Panc1 (cell line): ENCODE results near the gene NACA. TPM values are rescaled to one million over a fixed set of nuclear protein-coding genes. Genes with fewer than 3 reads are reported as not detected.

Source experiments
- ATAC-seq: fragments of 200-7000 bp; cut with Tn5 transposase; 2 replicates; pipeline ENCODE4 v1.9.1; 2020; ENCODE audit warnings: mild to moderate bottlenecking, moderate library complexity
- BruUV-seq: library from RNA; stranded (reverse); fragments of 400-500 nt; replicated peaks from 2 replicates; lab custom pipeline; 2021; lab: Mats Ljungman, UMichigan
- CTCF ChIA-PET: fragments of 300-600 bp; sonication (Branson Sonifier 250); formaldehyde crosslinking; loops from one replicate; lab custom pipeline; 2022; ENCODE audit warnings: antibody characterized with exemption; lab: Charles Lee
- POLR2A ChIA-PET: fragments of 300-600 bp; sonication (Branson Sonifier 250); formaldehyde crosslinking; loops from one replicate; lab custom pipeline; 2022; ENCODE audit warnings: antibody characterized with exemption; lab: Charles Lee
- DNase-seq: peaks from one replicate; pipeline ENCODE4 v3.0.0-alpha.2; 2010; ENCODE audit warnings: low read depth, low spot score
- H3K27ac ChIP-seq: 2 replicates; pipeline ENCODE4 v1.5.1; 2011; ENCODE audit warnings: mild to moderate bottlenecking, low read length, inconsistent platforms
- H3K27me3 ChIP-seq: fragments of 200-500 bp; sonication (Bioruptor generic); 2 replicates; pipeline ENCODE4 v1.6.0; 2014; ENCODE audit warnings: low read length, inconsistent platforms; ENCODE audit not compliant: control insufficient read depth, insufficient read depth
- H3K36me3 ChIP-seq: fragments of 200-500 bp; sonication (Bioruptor generic); 2 replicates; pipeline ENCODE4 v1.5.1; 2014; ENCODE audit warnings: inconsistent platforms, mild to moderate bottlenecking, low read length, moderate library complexity; ENCODE audit not compliant: control insufficient read depth, insufficient read depth
- H3K4me1 ChIP-seq: 2 replicates; pipeline ENCODE4 v1.5.1; 2011; ENCODE audit warnings: inconsistent platforms, mild to moderate bottlenecking, low read length, moderate library complexity; ENCODE audit not compliant: control insufficient read depth, insufficient read depth
- H3K4me3 ChIP-seq, 2 experiments: 2 replicates each; pipeline ENCODE4 v1.5.1; 2011 to 2012; ENCODE audit warnings: low read depth in 2 of 2, low read length in 2 of 2, mild to moderate bottlenecking in 2 of 2, inconsistent platforms in 1 of 2, moderate library complexity in 1 of 2
- H3K9me3 ChIP-seq: fragments of 200-500 bp; sonication (Bioruptor generic); 2 replicates; pipeline ENCODE4 v1.5.1; 2014; ENCODE audit warnings: low read depth, mild to moderate bottlenecking, inconsistent platforms, low read length, moderate library complexity; ENCODE audit not compliant: control insufficient read depth, insufficient read depth
- CTCF ChIP-seq: fragments of 450-650 bp; IDR thresholded peaks from 2 replicates; pipeline ENCODE4 v1.5.1; 2017; ENCODE audit warnings: mild to moderate bottlenecking
- POLR2AphosphoS5 ChIP-seq: IDR thresholded peaks from 2 replicates; pipeline ENCODE4 v1.6.1; 2012; ENCODE audit warnings: mild to moderate bottlenecking, low read depth, low read length, moderate library complexity
- REST ChIP-seq, 2 experiments: IDR thresholded peaks; 2 replicates each; pipeline ENCODE4 v1.6.1; 2011 to 2012; ENCODE audit warnings: low read depth in 2 of 2, control low read depth in 1 of 2, low read length in 1 of 2, mild to moderate bottlenecking in 1 of 2, moderate library complexity in 1 of 2; ENCODE audit not compliant: insufficient read depth in 1 of 2
- SIN3A ChIP-seq: IDR thresholded peaks from 2 replicates; pipeline ENCODE4 v1.6.1; 2012; ENCODE audit warnings: low read depth, mild to moderate bottlenecking, low read length, moderate library complexity, borderline replicate concordance; ENCODE audit not compliant: insufficient read depth
- TCF7L2 ChIP-seq: IDR thresholded peaks from 2 replicates; pipeline ENCODE4 v1.6.1; 2011; ENCODE audit warnings: mild to moderate bottlenecking, low read depth, low read length, inconsistent platforms
- in situ Hi-C: cut with HindIII; loops from 2 replicates; pipeline ENCODE4 v1.10.0; 2016; ENCODE audit warnings: low sequenced_read_pairs, low pct_unique_long_range_greater_than_20kb
- intact Hi-C: fragments of 100-400 bp; cut with micrococcal nuclease; formaldehyde crosslinking; loops from one replicate; pipeline ENCODE4 v1.10.0; 2022; ENCODE audit not compliant: unreplicated experiment
- total RNA-seq: library from RNA; stranded (reverse); gene quantifications from one replicate; pipeline ENCODE4 v1.2.1, GENCODE V29; 2021; ENCODE audit not compliant: unreplicated experiment

Gene NACA
- total RNA-seq, 1 experiment from 2014 or later, result 716 TPM

GRCh38 chr12:56670836-56671235 lies 54.3 kb downstream of the NACA start:
- ChIA-PET CTCF (no interaction called here), POLR2A (no interaction called here)
- Histone ChIP-seq H3K27ac (no peak overlapping the region), H3K36me3 (peaks cover 43% of the 10 kb centered on the region), H3K27me3 (no peaks in the 10 kb centered on the region), H3K4me3 (no peak overlapping the region), H3K9me3 (no peaks in the 10 kb centered on the region), H3K4me1 (no peaks in the 10 kb centered on the region)
- TF ChIP-seq SIN3A (no peak), POLR2AphosphoS5 (no peak), CTCF (no peak), REST (IDR thresholded peaks at IDR 0.05; ENCODE audit: insufficient read depth in 1 of 2, low read depth in 2 of 2, low read length in 1 of 2) (no peak), TCF7L2 (no peak)
- BruUV-seq, result no TSS peak
- intact Hi-C loops, result no loop called here
- ATAC-seq, result no peak
- DNase-seq, result no peak
- in situ Hi-C loops, result no loop called here

- in situ Hi-C loops (no loop called here), intact Hi-C loops (no loop called here)
- BruUV-seq, result no TSS peak
- DNase-seq, result no peak
- H3K27ac ChIP-seq, result no peak overlapping the region
- H3K27me3 ChIP-seq, result no peaks in the 10 kb centered on the region
- TF ChIP-seq SIN3A (no peak), POLR2AphosphoS5 (no peak), REST (IDR thresholded peaks at IDR 0.05; ENCODE audit: insufficient read depth in 1 of 2, low read depth in 2 of 2, low read length in 1 of 2) (no peak), TCF7L2 (no peak), CTCF (no peak)
- H3K9me3 ChIP-seq, result no peaks in the 10 kb centered on the region
- H3K36me3 ChIP-seq, result peaks cover 58% of the 10 kb centered on the region
- ATAC-seq, result no peak
- H3K4me1 ChIP-seq, result no peaks in the 10 kb centered on the region
- POLR2A ChIA-PET, result no interaction called here
- H3K4me3 ChIP-seq, result no peak overlapping the region
- CTCF ChIA-PET, result no interaction called here
Measured at GRCh38 chr12:56668197-56668457, 57.0 kb downstream of the NACA start.

Other genes with a start within 250 kb of the NACA start
- 1.3 TPM for gene GLS2, start 237.1 kb downstream of the NACA start, total RNA-seq
- gene RBMS2, start 203.5 kb downstream of the NACA start, total RNA-seq, result 18.2 TPM
- gene BAZ2A, start 95.0 kb downstream of the NACA start, total RNA-seq, result 131 TPM
- 999 TPM for gene ATP5F1B, start 79.3 kb downstream of the NACA start, total RNA-seq
- gene PTGES3, start 37.0 kb downstream of the NACA start, total RNA-seq, result 339 TPM
- gene PRIM1, start 27.0 kb upstream of the NACA start, total RNA-seq, result 25.0 TPM
- gene HSD17B6, start 38.0 kb upstream of the NACA start, total RNA-seq, result 1.7 TPM
- gene SDR9C7, start 209.1 kb upstream of the NACA start, total RNA-seq, result not detected
- gene RDH16, start 232.3 kb upstream of the NACA start, total RNA-seq, result 0.08 TPM